H9 (cell line): Measurements from ENCODE around the gene BRD7. TPM values are rescaled to one million over a fixed set of nuclear protein-coding genes. Genes with fewer than 3 reads are reported as not detected.
A peak's percentile ranks its signal among the peaks of the same experiment; 100 is the strongest.

ENCODE experiments used
- DNase-seq: peaks from one replicate; pipeline ENCODE4 v3.0.0-alpha.2; 2017
- H2AFZ ChIP-seq: one replicate; pipeline ENCODE4 v1.6.1; 2013; ENCODE audit warnings: mild to moderate bottlenecking, low read length, control low read depth, moderate library complexity
- H2AK5ac ChIP-seq: 2 replicates; pipeline ENCODE4 v1.6.1; 2013; ENCODE audit warnings: low read length, control low read depth, mixed read lengths; ENCODE audit not compliant: insufficient read length
- H2BK120ac ChIP-seq: one replicate; pipeline ENCODE4 v1.6.1; 2013; ENCODE audit warnings: low read depth, mild to moderate bottlenecking, low read length, control low read depth, inconsistent platforms; ENCODE audit not compliant: poor library complexity, severe bottlenecking
- H2BK12ac ChIP-seq: 2 replicates; pipeline ENCODE4 v1.6.1; 2013; ENCODE audit warnings: low read length, control low read depth, mixed read lengths, low read depth; ENCODE audit not compliant: insufficient read length
- H2BK15ac ChIP-seq: 2 replicates; pipeline ENCODE4 v1.6.1; 2013; ENCODE audit warnings: low read depth, low read length, control low read depth
- H2BK20ac ChIP-seq: one replicate; pipeline ENCODE4 v1.6.1; 2013; ENCODE audit warnings: low read depth, mild to moderate bottlenecking, low read length, control low read depth, inconsistent platforms; ENCODE audit not compliant: poor library complexity, severe bottlenecking
- H2BK5ac ChIP-seq: 2 replicates; pipeline ENCODE4 v1.6.1; 2013; ENCODE audit warnings: low read length, control low read depth, mixed read lengths; ENCODE audit not compliant: insufficient read length
- H3K14ac ChIP-seq: 2 replicates; pipeline ENCODE4 v1.6.1; 2013; ENCODE audit warnings: low read length, control low read depth; ENCODE audit not compliant: insufficient read depth
- H3K18ac ChIP-seq: 2 replicates; pipeline ENCODE4 v1.6.1; 2013; ENCODE audit warnings: low read depth, mild to moderate bottlenecking, mixed read lengths, low read length, control low read depth; ENCODE audit not compliant: insufficient read length
- H3K23ac ChIP-seq: 2 replicates; pipeline ENCODE4 v1.6.1; 2013; ENCODE audit warnings: low read length, control low read depth, mixed read lengths, low read depth; ENCODE audit not compliant: insufficient read length
- H3K23me2 ChIP-seq: 2 replicates; pipeline ENCODE4 v1.6.1; 2013; ENCODE audit warnings: low read depth, mild to moderate bottlenecking, mixed read lengths, low read length, control low read depth; ENCODE audit not compliant: insufficient read length, poor library complexity, severe bottlenecking
- H3K27ac ChIP-seq: 2 replicates; pipeline ENCODE4 v1.5.1; 2013; ENCODE audit warnings: low read length, control low read depth, mixed read lengths, low read depth; ENCODE audit not compliant: insufficient read length
- H3K27me3 ChIP-seq: 2 replicates; pipeline ENCODE4 v1.6.1; 2013; ENCODE audit warnings: low read length, control low read depth, inconsistent platforms; ENCODE audit not compliant: insufficient read depth
- H3K4ac ChIP-seq: 2 replicates; pipeline ENCODE4 v1.6.1; 2013; ENCODE audit warnings: low read depth, mild to moderate bottlenecking, control low read depth, inconsistent platforms, low read length, moderate library complexity
- H3K4me1 ChIP-seq: 2 replicates; pipeline ENCODE4 v1.6.1; 2013; ENCODE audit warnings: low read length, control low read depth, inconsistent platforms; ENCODE audit not compliant: insufficient read depth
- H3K4me2 ChIP-seq: 2 replicates; pipeline ENCODE4 v1.6.1; 2013; ENCODE audit warnings: low read length, control low read depth, mixed read lengths; ENCODE audit not compliant: insufficient read length, insufficient read depth
- H3K56ac ChIP-seq: 2 replicates; pipeline ENCODE4 v1.6.1; 2013; ENCODE audit warnings: low read depth, mild to moderate bottlenecking, mixed read lengths, low read length, control low read depth; ENCODE audit not compliant: insufficient read length
- H3K79me1 ChIP-seq: 2 replicates; pipeline ENCODE4 v1.6.1; 2013; ENCODE audit warnings: low read depth, mild to moderate bottlenecking, moderate library complexity, low read length, control low read depth, inconsistent platforms; ENCODE audit not compliant: insufficient read depth, poor library complexity, severe bottlenecking
- H3K79me2 ChIP-seq: 2 replicates; pipeline ENCODE4 v1.6.1; 2013; ENCODE audit warnings: low read length, control low read depth, inconsistent platforms; ENCODE audit not compliant: insufficient read depth
- H3K9ac ChIP-seq: 2 replicates; pipeline ENCODE4 v1.6.1; 2013; ENCODE audit warnings: low read length, control low read depth, mixed read lengths; ENCODE audit not compliant: insufficient read length; ENCODE audit errors: extremely low read depth
- H3K9me3 ChIP-seq: one replicate; pipeline ENCODE4 v1.6.1; 2013; ENCODE audit warnings: low read depth, low read length, inconsistent platforms; ENCODE audit not compliant: control insufficient read depth
- H3T11ph ChIP-seq: one replicate; pipeline ENCODE4 v1.6.1; 2013; ENCODE audit warnings: mild to moderate bottlenecking, low read length, control low read depth, inconsistent platforms
- H4K20me1 ChIP-seq: one replicate; pipeline ENCODE4 v1.6.1; 2013; ENCODE audit not compliant: control insufficient read depth, insufficient read length, insufficient read depth
- H4K5ac ChIP-seq: 2 replicates; pipeline ENCODE4 v1.6.1; 2013; ENCODE audit warnings: low read depth, mild to moderate bottlenecking, mixed read lengths, low read length, control low read depth; ENCODE audit not compliant: insufficient read length
- H4K8ac ChIP-seq: replicated peaks from 2 replicates; pipeline ENCODE4 v1.6.1; 2013; ENCODE audit warnings: low read length, control low read depth, mixed read lengths, low read depth; ENCODE audit not compliant: insufficient read length
- H4K91ac ChIP-seq: 2 replicates; pipeline ENCODE4 v1.6.1; 2013; ENCODE audit warnings: low read depth, mild to moderate bottlenecking, moderate library complexity, mixed read lengths, low read length, control low read depth; ENCODE audit not compliant: insufficient read length
- H3K27ac Mint-ChIP-seq, 3 experiments: 2 replicates in 2 of 3; 3 replicates in 1 of 3; pipeline ENCODE4 v1.8.0; 2020 to 2021; ENCODE audit warnings: mixed read lengths in 3 of 3, mild to moderate bottlenecking in 1 of 3, moderate library complexity in 1 of 3
- H3K27me3 Mint-ChIP-seq: 2 replicates; pipeline ENCODE4 v1.8.0; 2021; ENCODE audit warnings: low read depth, mild to moderate bottlenecking, moderate library complexity, mixed read lengths
- H3K36me3 Mint-ChIP-seq, 3 experiments: 2 replicates in 2 of 3; 3 replicates in 1 of 3; pipeline ENCODE4 v1.8.0; 2020 to 2021; ENCODE audit warnings: low read depth in 3 of 3, mixed read lengths in 3 of 3; ENCODE audit not compliant: insufficient read depth in 1 of 3
- H3K4me1 Mint-ChIP-seq, 2 experiments: 2 replicates each; pipeline ENCODE4 v1.8.0; 2020; ENCODE audit warnings: mixed read lengths in 2 of 2
- H3K4me3 Mint-ChIP-seq, 2 experiments: 2 replicates in 1 of 2; 3 replicates in 1 of 2; pipeline ENCODE4 v1.8.0; 2020 to 2021; ENCODE audit warnings: mild to moderate bottlenecking in 2 of 2, mixed read lengths in 2 of 2, moderate library complexity in 1 of 2
- H3K9me3 Mint-ChIP-seq, 2 experiments: 2 replicates in 1 of 2; 3 replicates in 1 of 2; pipeline ENCODE4 v1.8.0; 2020; ENCODE audit warnings: mild to moderate bottlenecking in 2 of 2, mixed read lengths in 2 of 2, moderate library complexity in 1 of 2
- CTCF ChIP-seq: fragments of 200-600 bp; sonication (generic); conservative IDR thresholded peaks from 3 replicates; pipeline ENCODE4 v1.8.0; 2021; ENCODE audit warnings: antibody characterized with exemption, mild to moderate bottlenecking
- WGBS: extraction: QIAGEN DNeasy Blood & Tissue Kit; methylation state at CpG from one replicate; pipeline ENCODE4 v1.1.7; 2013; ENCODE audit warnings: missing lambda C conversion rate, low lambda C conversion rate, mixed read lengths; ENCODE audit not compliant: insufficient read length; ENCODE audit errors: extremely low coverage; 5-methylcytosine and 5-hydroxymethylcytosine counted together
- total RNA-seq: library from RNA; stranded (reverse); gene quantifications from 2 replicates; pipeline ENCODE4 v1.2.1, GENCODE V29; 2021

BRD7 gene
- total RNA-seq, 1 experiment from 2014 or later: 112 TPM

- H3K14ac ChIP-seq: no peak overlapping the region
- H3T11ph ChIP-seq: no peak overlapping the region
- no peak overlapping the region for H2BK5ac ChIP-seq
- peaks cover 8% of the 10 kb centered on the region; the same call in 1 of the 2 replicates for H3K4me1 ChIP-seq
- no peaks in the 10 kb centered on the region for H3K9me3 ChIP-seq
- no peak for DNase-seq
- Mint-ChIP-seq H3K27me3 (no peaks in the 10 kb centered on the region; the same call in 1 of the 2 replicates), H3K9me3 (no peaks in the 10 kb centered on the region), H3K4me1 (peaks cover 21 to 24% of the 10 kb centered on the region in 2 experiments), H3K36me3 (no peaks in the 10 kb centered on the region; a peak in 1 of 7 replicates), H3K27ac (peak overlapping the region in 1 of 3 experiments; percentile 59; a peak in 1 of 7 replicates), H3K4me3 (no peak overlapping the region)
- H3K9ac ChIP-seq: no peak overlapping the region
- H2AK5ac ChIP-seq: no peak overlapping the region
- H2BK12ac ChIP-seq: no peak overlapping the region
- no peak overlapping the region for H2AFZ ChIP-seq
- no peak overlapping the region for H3K4me2 ChIP-seq
- no peak overlapping the region for H3K4ac ChIP-seq
- no peaks in the 10 kb centered on the region for H3K23me2 ChIP-seq
- no peaks in the 10 kb centered on the region for H3K27me3 ChIP-seq
- H4K8ac ChIP-seq: no peak overlapping the region
- H4K20me1 ChIP-seq: no peaks in the 10 kb centered on the region
- no peak overlapping the region for H3K23ac ChIP-seq
- no peak overlapping the region for H2BK120ac ChIP-seq
- no peak for TF ChIP-seq CTCF
- H3K79me2 ChIP-seq: no peaks in the 10 kb centered on the region
- H3K79me1 ChIP-seq: no peaks in the 10 kb centered on the region
- no peak overlapping the region for H3K56ac ChIP-seq
- H2BK20ac ChIP-seq: no peak overlapping the region
- no peak overlapping the region for H3K18ac ChIP-seq
- H4K5ac ChIP-seq: no peak overlapping the region
- H2BK15ac ChIP-seq: no peak overlapping the region
- no peak overlapping the region for H4K91ac ChIP-seq
- H3K27ac ChIP-seq: no peak overlapping the region
- no CpG with 5 or more reads among the region's 10 CpGs for WGBS
Observed at GRCh38 chr16:50395763-50396710, 27.2 kb upstream of the BRD7 start.
